Ecto neural progenitor cell (in vitro differentiated cells): Measurements from ENCODE around the gene KRT83.
"Not testable (repeated sequence)": the region's sequence is repeated elsewhere in the genome, so short reads cannot be mapped to it uniquely, and the experiment has no call there.

Source experiments
- DNase-seq: peaks from one replicate; pipeline ENCODE4 v3.0.0-alpha.2; 2018; ENCODE audit warnings: low spot score

Gene KRT83

DNA sequence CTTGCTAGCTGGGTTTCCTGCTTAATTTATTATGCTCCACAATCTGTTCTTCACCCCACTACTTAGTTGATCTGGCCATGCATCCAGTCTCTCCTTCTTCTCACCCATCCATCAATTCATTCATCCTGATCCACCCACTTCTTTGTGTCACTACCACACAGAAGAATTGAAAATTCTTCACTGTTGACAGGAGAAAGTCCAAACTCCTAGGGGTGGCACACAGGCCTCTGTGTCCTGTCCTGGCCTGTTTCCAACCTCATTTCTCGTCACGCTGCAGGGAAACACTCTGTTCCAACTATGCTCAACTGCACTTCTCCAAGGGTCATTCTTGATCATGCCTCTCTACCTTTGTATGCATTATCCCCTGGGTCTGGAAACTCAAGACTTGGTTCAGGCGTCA, 10.6 kb upstream of the KRT83 start:
- no peak for DNase-seq

DNA sequence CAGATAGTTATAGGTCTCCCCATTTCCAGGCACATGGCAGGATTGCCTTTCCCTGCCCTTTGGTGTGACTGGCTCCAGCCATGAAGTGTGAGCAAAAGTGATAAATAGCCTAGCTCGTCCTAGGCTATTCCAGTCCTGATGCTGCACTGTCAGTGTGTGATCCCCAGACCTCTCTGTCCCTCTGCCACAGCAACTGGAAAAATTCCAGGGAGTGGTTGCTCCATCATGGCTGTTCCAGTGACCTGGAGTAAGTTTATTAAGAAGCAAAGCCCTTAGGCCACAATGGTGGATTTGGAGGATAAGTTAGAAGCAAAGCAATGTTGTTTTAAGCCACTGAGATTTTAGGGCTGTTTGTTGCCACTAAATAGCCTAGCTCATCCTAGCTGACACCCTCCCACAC, 9.8 kb upstream of the KRT83 start:
- DNase-seq, result no peak

DNA sequence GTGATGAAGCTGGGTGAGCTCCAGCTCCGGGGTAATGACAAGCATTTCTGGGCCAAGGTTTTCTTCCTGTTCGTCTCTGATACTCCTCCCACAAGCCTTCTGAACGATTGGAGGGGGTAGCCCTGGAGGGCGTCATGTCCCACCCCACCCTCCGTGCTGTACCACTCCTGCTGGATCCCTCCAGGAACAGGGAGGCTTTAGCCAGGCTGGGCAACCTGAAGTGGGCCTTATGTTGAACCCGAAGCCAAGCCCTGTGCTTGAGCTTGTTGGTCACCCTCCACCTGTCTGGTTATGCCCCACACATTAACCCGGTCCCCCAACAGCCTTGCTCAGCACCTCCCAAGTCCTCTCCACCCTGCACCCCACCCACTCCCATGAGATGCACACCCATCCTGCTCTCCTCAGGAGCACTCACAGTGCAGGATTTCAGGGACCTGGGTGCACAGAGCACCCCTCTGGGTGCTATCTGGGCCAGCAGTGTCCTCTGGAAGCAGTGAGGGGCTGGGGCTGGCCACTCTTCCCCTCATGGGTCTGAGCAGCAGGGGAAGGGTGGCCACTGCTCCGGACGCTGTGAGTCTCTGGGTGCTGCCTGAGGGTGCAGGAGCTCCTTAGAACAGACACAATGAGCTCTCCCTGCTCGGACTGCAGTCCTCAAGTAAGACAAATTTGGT, 6.8 kb upstream of the KRT83 start:
- DNase-seq, result no peak

DNA sequence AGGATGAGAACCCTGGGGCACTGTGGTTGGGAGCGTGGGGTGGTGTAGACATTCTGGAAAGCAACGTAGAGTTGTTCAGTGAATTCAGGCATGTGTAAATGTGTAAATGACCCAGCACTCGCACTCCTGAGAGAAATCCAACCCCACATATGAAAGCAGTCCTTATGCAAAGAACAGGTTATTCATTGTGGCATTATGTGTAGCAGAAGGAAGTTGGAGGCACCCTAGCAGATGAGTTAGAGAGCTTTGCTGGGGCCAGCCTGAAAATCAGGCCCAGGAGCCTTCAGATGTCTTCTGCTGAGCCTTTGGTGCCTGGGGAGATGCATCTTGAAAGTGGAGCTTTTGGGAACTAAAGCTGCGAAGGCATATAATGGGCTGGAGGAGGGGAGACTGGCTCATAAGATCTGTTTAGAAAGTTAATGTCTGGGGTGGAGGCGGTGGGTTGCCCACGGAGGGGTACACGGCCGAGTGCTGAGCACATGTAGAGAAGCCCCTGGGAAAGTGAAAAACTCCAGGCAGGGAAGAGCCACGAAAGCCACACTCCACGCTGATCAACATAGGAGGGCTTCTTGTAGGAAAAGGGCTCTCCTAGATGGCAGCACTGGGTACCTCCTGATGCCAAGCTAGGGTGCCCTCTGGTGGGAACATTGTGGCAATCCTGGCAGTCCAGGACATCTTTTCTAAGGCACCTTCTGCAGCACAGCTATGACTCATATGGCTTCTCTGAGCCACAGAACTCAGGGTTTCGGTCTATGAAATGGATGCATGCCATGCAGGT, 6.0 kb upstream of the KRT83 start:
- DNase-seq, result peak; percentile 83

DNA sequence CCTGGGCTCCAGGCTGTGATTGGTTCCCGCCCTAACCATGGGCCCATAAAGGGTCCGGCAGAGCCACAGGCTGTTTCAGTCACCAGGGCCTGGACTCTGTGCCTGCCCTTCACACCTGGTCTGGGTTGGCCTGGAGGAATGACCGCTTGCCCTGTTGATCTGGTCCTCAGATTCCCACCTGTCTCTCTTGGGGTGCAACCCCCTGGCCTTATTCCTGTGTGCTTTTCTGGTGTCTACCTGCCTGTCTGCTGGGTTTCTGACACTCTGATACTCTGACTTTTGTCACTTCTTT, 2.9 kb upstream of the KRT83 start:
- DNase-seq, result no peak

DNA sequence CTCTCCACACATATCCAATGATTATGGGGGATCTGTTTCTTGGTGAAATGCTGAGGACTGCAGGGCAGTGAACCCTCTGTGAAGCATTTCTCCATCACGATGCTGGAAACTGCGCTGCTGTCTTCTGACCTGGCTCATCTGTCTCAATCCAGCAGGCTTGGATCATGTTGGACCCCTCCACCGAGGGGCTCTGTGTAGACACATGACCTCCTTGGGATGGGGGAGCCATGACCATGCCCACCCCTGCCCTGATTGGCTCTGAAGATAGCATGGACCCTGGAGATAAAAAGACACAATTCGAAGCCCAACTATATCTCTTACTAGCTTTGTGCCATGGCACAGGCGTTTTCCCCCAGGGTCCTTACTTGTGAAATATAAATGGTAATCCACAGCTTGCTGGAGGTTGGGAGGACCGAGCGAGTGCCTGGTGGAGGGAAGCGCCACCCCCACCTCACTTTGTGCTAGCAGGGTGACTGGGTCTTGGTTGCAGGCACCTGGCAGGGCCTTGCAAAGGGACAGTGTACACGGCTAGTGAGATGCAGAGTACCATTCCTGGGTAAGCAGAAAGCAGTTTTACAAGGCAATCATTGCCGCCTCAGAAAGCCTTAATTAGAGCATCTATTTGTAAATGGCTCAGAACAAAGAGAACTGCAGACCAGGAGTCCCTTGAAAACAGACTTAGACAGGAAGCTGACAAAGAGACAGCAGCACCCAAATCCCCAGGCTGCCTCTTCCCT, 2.4 kb upstream of the KRT83 start:
- no peak for DNase-seq

DNA sequence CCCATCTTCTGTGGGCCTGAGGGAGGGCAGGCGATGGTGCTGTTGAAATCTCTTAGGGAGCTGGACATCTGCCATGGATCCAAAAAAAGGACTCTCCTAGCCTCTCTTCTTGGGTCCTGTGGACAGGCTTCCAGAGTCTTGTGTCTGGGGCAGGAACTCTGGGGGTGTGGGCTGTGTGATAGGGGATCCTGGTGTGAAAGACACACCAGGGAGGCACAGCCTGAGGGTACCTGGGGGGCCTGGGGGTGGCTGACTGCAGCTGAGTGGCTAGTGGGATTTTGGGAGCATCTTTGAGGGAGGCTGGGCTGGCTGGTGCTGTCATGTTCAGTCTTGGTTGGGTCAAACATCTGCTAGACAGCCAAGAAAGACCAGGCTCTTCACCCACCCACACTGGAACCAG, 1.8 kb upstream of the KRT83 start:
- DNase-seq, result no peak

DNA sequence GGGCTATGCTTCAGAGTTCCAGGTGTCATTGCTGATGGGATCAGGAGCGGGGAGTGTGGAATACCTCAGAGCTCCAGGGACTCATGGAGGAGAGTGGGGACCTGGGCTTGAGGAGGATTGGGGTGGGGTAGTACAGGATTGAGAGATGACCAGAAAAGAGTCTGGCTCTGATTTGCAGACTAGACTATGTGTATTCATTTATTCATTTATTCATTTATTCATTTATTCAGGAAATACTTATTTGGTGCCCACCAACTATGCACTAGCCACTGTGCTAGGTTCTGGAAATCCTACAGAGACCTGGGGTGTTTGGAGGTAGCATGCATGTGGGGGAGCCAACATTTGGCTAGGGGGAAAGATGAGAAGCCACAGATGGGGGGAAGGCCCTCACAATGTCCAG, 871 bp upstream of the KRT83 start:
- DNase-seq, result no peak

DNA sequence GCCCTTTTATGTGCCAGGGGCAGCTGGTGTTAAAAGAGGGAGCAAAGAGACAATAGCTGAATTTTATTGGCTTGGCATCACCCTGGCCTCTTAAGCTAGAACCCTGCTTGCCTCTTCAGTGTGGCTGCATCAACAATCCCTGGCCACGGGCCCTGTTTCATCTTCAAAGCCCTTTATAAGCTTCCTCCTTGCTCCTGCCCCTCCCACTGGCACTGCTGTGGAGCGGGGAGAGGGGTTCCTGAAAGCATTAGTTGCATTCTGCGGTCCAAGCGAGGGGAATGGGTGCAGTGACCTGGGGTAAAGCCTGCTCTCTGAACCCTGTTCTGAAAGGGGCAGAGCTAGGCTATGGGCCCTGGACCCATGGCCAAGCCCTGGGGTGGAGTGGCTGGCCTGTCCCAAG, 220 bp upstream of the KRT83 start:
- no peak for DNase-seq

DNA sequence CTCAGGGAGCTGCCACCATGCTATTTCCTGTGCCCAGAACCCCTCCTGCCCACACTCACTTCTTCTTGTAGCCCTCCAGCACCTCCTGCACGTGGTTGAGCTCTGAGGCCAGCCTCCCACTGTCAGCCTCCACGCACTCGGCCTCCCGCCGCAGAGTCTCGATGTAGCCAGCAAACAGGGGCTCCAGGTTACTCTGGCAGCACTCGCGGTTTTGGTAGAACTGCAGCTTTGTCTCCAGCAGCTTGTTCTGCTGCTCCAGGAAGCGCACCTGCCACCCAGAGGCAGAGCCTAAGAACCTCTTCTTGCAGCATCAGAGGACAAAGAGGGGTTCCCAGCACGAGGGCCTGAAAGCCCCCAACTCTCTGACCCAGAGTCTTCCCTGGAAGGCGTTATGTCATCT, 2.1 kb downstream of the KRT83 start:
- DNase-seq, result no peak

DNA sequence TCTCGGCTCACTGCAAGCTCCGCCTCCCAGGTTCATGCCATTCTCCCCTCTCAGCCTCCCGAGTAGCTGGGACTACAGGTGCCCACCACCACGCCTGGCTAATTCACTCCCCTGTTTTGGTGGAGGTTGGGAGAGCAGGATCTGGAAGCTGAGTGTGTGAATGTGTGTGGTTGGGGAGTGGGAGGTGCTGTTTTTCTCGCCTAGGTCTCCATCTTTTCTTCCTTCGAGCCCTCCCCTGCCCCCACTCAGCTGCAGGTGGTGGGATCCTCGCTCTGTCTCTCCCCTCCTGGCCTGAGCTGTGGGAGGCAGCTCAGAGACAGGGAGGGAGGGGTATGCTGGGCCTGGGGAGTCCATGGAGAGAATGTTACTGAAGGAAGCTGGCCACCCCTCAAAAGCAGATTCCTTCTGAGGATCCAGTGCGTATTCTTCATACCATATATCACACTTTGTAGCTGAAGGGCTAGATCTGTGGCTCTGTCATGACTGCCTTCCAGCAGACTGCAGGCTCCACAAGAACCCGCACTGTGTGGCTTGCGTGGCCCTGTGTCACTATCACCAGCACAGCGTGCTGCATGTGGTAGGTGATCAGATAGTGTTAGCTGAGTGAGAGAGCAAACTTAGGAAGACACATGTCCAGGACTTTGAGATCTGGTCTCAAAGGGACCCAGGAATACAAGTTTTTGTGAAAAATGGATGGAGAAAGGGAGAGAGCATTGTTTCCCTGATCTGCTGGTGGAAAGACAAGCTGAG, 2.8 kb downstream of the KRT83 start:
- no peak for DNase-seq

DNA sequence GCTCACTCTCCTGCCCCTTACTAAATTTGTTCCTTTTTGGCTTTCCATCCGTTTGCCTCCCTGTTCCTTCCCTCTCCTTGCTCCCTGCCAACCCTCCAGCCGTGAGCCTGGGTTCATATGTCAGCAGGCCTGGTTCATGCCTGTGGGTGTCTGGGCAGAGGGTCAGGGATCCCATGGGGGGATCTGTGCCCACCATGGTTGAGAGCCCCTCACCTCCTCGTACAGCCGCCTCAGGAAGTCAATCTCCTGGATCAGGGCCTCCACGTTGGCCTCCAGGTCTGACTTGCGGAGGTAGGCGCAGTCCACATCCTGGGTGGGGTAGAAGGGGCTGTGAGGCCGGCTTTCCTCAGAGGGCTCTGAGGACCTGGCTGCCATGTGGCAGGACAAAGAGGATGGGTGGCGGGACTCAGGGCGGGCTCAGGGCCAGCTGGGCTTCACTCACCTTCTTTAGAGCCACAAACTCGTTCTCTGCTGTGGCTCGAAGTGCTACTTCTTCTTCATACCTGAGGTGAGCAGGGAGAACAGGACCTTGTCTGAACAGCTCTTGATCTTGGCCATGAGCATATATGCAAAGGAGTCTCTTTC, 3.6 kb downstream of the KRT83 start:
- DNase-seq, result no peak

DNA sequence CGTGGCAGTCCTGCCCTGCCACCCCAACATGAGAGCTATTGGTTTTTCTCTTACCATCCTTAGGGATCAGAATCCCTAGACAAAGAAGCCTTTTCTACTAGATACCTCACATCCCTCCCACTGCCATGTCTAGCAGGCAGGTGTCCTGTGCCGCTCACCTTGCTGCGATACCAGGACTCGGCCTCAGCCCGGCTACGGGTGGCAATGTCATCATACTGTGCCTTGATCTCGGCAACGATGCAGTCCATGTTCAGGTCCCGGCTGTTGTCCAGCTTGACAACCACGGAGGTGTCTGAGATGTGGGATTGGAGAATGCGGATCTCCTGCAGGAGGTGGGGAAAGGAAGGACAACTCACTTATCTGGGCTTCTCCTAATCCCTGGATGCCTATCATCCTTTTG, 4.5 kb downstream of the KRT83 start:
- DNase-seq, result no peak

DNA sequence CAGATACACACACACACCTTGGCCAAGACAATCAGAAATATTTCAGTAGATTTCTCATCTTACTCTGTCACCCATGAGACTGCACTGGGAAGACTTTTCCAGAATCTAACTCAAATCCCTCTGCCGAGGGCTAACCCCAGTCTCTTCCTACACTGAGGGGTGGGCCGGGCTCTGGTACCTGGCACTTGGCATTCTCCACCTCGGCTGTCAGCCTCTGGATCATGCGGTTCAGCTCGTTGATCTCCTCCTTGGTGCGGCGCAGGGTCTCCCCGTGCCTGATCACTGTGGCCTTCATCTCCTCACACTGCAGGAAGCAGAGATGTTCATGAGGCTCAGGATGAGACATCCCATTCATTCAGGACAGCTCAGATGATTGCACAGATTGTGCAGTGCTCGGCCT, 4.9 kb downstream of the KRT83 start:
- no peak for DNase-seq

DNA sequence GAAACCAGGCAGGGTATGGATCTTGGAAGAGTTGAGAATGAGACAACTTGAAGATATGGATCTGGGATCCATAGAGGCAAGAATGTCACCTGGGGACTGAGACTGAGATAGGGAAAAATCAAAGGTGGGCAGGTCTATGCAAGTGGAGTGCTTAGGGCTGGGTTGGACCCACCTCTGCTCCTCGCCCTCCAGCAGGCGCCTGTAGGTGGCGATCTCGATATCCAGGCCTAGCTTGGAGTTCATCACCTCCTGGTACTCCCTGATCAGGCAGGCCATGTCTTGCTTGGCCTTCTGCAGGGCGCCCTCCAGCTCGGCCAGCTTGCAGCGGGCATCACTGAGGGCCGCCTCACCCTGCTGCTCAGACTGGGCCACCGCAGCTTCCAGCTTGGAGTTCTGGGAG, 5.5 kb downstream of the KRT83 start:
- not testable (repeated sequence) for DNase-seq

DNA sequence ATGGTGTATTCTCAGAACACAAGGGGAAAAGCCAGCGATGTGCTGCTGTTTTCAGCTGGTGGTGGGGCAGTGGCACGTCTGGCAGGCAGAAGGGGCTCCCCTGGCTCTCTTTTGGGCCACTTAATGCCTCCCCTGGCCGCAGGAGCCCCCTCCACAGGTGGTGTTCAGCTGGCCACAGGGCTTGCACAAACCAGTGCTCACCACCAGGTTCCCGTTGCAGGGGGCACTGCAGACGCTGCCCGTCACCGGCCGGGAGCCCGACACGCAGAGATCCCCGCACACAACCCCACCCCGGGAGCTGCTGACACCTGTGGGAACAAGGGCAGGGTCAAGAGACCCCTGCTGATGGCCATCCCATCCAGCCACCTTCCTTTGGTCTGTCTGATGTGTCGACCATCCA, 6.7 kb downstream of the KRT83 start:
- no peak for DNase-seq

DNA sequence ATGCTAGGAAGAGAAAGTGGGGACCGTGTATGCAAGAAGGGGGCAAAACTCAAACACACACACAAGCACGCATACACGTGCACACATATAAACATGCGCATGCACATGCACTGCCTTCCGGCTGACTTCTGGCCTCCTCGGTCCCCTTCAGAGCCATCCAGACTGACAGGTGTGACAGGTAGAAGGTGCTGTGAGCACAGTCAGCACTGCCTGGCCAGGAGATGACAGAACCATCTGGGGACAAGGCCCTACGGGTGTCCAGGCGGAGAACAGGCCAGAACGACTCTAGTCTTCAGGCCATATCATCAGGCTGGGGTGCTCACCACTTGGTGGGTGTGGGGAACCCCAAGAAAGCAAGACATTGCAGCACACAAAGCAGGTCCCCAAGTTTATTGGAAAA, 7.3 kb downstream of the KRT83 start:
- DNase-seq, result no peak

DNA sequence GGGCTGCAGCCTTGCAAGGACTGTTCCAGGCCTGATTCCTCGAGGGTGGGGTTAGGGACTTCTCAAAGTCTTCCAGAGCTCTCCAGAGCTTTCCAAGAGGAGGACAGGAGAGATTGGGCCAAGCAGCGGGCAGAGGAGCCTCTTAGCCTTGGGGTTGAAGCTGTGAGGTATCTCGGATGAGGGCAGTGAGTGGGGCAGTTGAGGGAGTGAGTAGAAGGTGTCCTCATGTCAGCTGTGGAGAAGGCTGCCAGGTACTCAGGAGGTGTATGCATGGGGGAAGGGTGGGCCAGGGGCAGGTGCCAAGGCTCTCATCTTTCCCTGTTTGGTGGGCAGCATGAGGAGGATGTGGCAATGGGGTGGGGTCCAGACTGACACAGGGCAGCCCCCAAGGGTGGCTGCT, 7.7 kb downstream of the KRT83 start:
- no peak for DNase-seq

DNA sequence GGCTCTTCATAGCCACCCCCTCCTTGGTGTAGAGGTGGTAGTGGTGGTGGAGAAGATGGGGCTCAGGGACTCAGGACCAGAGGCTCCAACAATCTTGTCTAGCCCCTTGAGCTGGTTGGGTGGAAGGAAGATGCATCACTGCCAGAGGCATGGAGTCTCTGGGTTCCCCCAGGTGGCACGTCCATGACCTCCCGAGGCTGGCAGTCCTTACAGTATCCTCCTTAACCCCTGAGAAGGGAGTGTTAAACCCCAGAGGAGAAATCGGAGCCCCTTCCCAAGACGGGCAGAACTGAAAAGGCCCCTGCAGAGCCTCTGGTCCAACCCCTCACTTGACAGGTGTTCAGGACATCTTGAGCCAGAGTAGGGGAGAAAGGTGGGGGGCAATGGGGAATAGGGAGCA, 9.1 kb downstream of the KRT83 start:
- no peak for DNase-seq

DNA sequence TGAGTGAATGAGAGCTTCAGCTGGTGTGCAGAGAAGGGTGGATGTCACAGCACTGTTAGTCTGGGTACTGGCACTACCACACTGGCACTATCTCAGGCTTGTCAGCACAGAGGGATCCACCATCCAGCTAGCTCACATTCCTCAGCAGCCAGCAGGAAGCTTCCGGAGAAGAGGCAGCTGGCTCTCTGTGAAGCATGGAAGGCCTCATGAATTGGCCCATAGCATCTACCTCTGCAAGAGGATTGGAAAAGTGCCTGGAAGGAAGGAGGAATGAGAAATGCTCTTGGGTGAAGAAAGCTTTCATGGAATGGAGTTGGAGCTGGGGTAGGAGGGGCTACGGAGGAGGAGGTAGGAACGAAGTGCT, 9.9 kb downstream of the KRT83 start:
- DNase-seq, result no peak

DNA sequence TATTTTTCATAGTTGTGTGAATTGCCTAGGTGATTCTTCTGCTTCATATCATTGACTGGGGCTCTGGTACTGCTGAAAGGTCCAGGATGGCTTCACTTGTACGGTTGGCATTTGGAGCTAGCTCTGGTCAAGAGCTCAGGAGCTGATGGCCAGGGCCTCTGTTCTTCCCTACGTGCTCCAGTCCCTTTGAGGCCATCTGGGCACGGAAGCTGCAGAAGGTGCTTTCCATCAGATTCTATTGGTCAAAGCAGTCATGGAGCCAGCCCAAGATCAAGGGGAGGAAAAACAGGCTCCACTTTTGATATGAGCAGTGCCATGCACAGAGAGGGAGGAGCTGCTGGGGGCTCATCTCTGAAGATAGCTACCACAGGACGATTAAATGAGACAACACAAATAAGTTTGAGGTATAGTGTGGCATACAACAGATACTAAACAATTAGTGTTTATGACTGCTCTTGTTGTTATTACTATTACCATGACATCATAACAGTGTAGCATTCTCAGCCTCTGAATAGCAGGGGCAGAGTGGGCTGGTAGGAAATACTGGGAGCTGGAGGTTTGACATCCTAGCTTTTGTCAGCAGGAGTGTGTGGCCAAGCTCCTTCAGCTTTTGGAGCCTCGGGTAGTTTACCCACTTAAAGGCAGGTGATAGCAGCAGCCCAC, 10.4 kb downstream of the KRT83 start:
- no peak for DNase-seq

DNA sequence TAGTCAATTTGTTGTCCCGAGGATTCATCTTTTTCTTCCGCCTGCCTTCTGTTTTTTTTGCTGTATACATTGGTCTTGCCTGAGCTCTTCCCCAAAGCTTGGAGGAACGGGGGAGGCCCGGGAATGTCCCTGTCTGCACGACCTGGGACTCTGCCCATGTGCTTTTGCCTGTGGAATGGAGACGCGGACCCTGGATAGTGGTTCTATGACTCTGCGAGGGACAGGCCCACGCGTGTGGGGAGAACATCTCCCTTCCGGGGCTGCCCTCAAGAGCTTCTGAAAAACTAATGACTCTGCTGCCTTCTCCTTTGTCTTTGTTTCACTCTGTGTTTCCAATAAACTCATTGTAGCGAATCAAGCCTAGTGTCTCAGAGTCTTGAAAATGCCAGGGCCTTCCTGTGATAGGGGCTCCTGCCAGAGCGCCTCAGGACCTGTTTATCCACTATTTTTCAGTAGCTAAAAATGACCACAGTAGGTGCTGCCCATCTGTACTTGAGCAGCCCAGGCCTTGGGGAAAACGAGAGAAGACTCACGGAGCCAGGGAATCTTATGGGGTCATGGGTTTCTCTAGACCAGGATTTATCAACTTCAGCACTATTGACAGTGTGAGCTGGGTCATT, 12.3 kb downstream of the KRT83 start:
- no peak for DNase-seq
